ENCODE measurements around the gene IQSEC2.

DNA sequence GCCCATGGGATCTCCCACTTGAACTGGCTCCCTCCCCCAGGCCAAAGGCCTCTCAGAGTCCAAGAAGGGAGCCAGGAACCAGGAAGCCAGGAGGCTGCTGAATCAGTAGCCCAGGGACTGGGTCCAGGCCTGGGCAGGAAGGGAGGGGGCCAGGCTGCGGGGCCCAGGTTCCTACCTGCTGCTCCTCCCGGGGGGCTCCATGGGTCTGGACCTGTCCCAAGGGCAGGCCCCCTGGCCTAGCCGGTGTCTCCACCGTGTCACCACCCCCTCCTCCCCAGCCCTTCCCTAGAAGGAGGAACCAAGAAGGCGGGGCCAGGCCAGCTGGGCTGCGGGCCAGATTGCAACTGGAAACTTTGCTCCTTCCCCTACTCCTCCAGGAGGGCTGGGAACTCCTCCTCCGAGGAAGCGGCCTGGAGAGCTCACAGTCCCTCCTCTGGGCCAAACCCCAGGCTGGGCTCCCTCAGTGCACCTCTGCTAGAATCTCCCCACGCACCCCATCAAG lies at the start of gene IQSEC2:
- TF ChIP-seq EZH2 (optimal IDR thresholded peaks at IDR 0.05; ENCODE audit: low read depth, low read length) = no peak
- no peak for TF ChIP-seq CTCF (IDR thresholded peaks at IDR 0.05; ENCODE audit: low read length)

All from MM.1S (cell line).